HCT116 (cell line): ENCODE data around the gene AGK. TPM values are rescaled to one million over a fixed set of nuclear protein-coding genes. Genes with fewer than 3 reads are reported as not detected.

Source experiments
- ATAC-seq: fragments of 200-7000 bp; cut with Tn5 transposase; 2 replicates; pipeline ENCODE4 v1.9.1; 2020; ENCODE audit warnings: mild to moderate bottlenecking, moderate library complexity
- BruUV-seq: library from RNA; stranded (reverse); fragments of 400-500 nt; replicated peaks from 2 replicates; lab custom pipeline; 2021; lab: Mats Ljungman, UMichigan
- CTCF ChIA-PET: fragments of 300-600 bp; sonication (Branson Sonifier 250); formaldehyde crosslinking; loops from one replicate; lab custom pipeline; 2021; ENCODE audit warnings: antibody characterized with exemption; lab: Charles Lee
- POLR2A ChIA-PET: fragments of 300-600, 350-600 bp; sonication (Branson Sonifier 250); formaldehyde crosslinking; loops from one replicate; lab custom pipeline; 2021; ENCODE audit warnings: antibody characterized with exemption; lab: Charles Lee
- RAD21 ChIA-PET, 2 experiments: fragments of 300-600 bp; sonication (Branson Sonifier 250); formaldehyde crosslinking; loops; one replicate each; lab custom pipeline; 2023; ENCODE audit warnings: low total read pairs in 2 of 2; ENCODE audit not compliant: uncharacterized antibody in 2 of 2, unreplicated experiment in 2 of 2, low non-redundant PET in 1 of 2; lab: Charles Lee
- DNase-seq: peaks from one replicate; pipeline ENCODE4 v3.0.0-alpha.2; 2010; ENCODE audit warnings: low read depth, low spot score
- H2AFZ ChIP-seq: fragments of 200-600 bp; shearing (Covaris generic), sonication (generic); 2 replicates; pipeline ENCODE4 v1.6.1; 2017; ENCODE audit warnings: low read depth, mixed run types, mixed read lengths, antibody characterized with exemption, low read length; ENCODE audit not compliant: poor library complexity, severe bottlenecking
- H3K27ac ChIP-seq: 2 replicates; pipeline ENCODE4 v1.5.1; 2012; ENCODE audit warnings: low read depth, low read length
- H3K27me3 ChIP-seq: fragments of 200-600 bp; sonication (generic); 2 replicates; pipeline ENCODE4 v1.6.1; 2016; ENCODE audit warnings: mixed run types, low read length, mixed read lengths; ENCODE audit not compliant: insufficient read depth
- H3K36me3 ChIP-seq, 2 experiments: fragments of 200-500 bp in 1 of 2; fragments of 200-600 bp in 1 of 2; sonication (Bioruptor generic) in 1 of 2; sonication (generic) in 1 of 2; 2 replicates each; pipeline versions ENCODE4 v1.5.1 to v1.6.1; 2014 to 2016; ENCODE audit warnings: low read length in 2 of 2, inconsistent platforms in 1 of 2, mixed read lengths in 1 of 2, mixed run types in 1 of 2; ENCODE audit not compliant: insufficient read depth in 2 of 2, control insufficient read depth in 1 of 2
- H3K4me1 ChIP-seq, 2 experiments: fragments of 200-600 bp in 1 of 2; sonication (generic) in 1 of 2; 2 replicates each; pipeline versions ENCODE4 v1.5.1 to v1.6.1; 2012 to 2017; ENCODE audit warnings: low read length in 2 of 2, inconsistent platforms in 1 of 2, mild to moderate bottlenecking in 1 of 2, mixed read lengths in 1 of 2, mixed run types in 1 of 2, moderate library complexity in 1 of 2; ENCODE audit not compliant: insufficient read depth in 2 of 2, control insufficient read depth in 1 of 2
- H3K4me2 ChIP-seq: fragments of 200-600 bp; sonication (generic); 2 replicates; pipeline ENCODE4 v1.6.1; 2017; ENCODE audit warnings: mixed run types, low read length, mixed read lengths
- H3K4me3 ChIP-seq, 2 experiments: fragments of 200-600 bp in 1 of 2; sonication (generic) in 1 of 2; replicated peaks in 1 of 2; 2 replicates each; pipeline ENCODE4 v1.5.1; 2011 to 2016; ENCODE audit warnings: low read length in 2 of 2, control low read depth in 1 of 2, low read depth in 1 of 2, mild to moderate bottlenecking in 1 of 2, mixed read lengths in 1 of 2, mixed run types in 1 of 2
- H3K79me2 ChIP-seq: fragments of 200-600 bp; sonication (generic); 2 replicates; pipeline ENCODE4 v1.6.1; 2017; ENCODE audit warnings: mild to moderate bottlenecking, mixed run types, low read length, moderate library complexity, mixed read lengths; ENCODE audit not compliant: insufficient read depth
- H3K9ac ChIP-seq: fragments of 200-600 bp; sonication (generic); 2 replicates; pipeline ENCODE4 v1.6.1; 2016; ENCODE audit warnings: low read length, mixed read lengths
- H3K9me2 ChIP-seq: fragments of 200-600 bp; sonication (generic), shearing (Covaris generic); 2 replicates; pipeline ENCODE4 v1.6.1; 2017; ENCODE audit warnings: mixed run types, mild to moderate bottlenecking, moderate library complexity; ENCODE audit not compliant: insufficient read depth
- H3K9me3 ChIP-seq, 2 experiments: fragments of 200-500 bp in 1 of 2; fragments of 200-600 bp in 1 of 2; sonication (Bioruptor generic) in 1 of 2; sonication (generic) in 1 of 2; 2 replicates each; pipeline ENCODE4 v1.6.1; 2014 to 2017; ENCODE audit warnings: low read length in 2 of 2, mixed read lengths in 2 of 2, inconsistent platforms in 1 of 2, low read depth in 1 of 2, mild to moderate bottlenecking in 1 of 2, mixed run types in 1 of 2, moderate library complexity in 1 of 2; ENCODE audit not compliant: control insufficient read depth in 1 of 2, insufficient read depth in 1 of 2
- H4K20me1 ChIP-seq: fragments of 200-600 bp; sonication (generic), shearing (Covaris generic); 2 replicates; pipeline ENCODE4 v1.6.1; 2017; ENCODE audit warnings: mixed run types, mild to moderate bottlenecking, moderate library complexity; ENCODE audit not compliant: insufficient read depth
- CBX3 ChIP-seq: IDR thresholded peaks from 2 replicates; pipeline ENCODE4 v1.6.1; 2012; ENCODE audit warnings: low read depth
- CEBPB ChIP-seq: IDR thresholded peaks from 2 replicates; pipeline ENCODE4 v1.6.1; 2012; ENCODE audit warnings: low read depth
- CTCF ChIP-seq, 3 experiments: fragments of 200-600 bp in 1 of 3; sonication (generic) in 1 of 3; IDR thresholded peaks in 2 of 3; conservative IDR thresholded peaks in 1 of 3; 2 replicates each; pipeline ENCODE4 v1.5.1; 2012 to 2017; ENCODE audit warnings: low read depth in 2 of 3, low read length in 2 of 3, antibody characterized with exemption in 1 of 3, borderline replicate concordance in 1 of 3, control low read depth in 1 of 3, mild to moderate bottlenecking in 1 of 3, mixed read lengths in 1 of 3, mixed run types in 1 of 3, moderate library complexity in 1 of 3; ENCODE audit not compliant: insufficient read depth in 1 of 3
- ELF1 ChIP-seq: IDR thresholded peaks from 2 replicates; pipeline ENCODE4 v1.6.1; 2012; ENCODE audit warnings: low read depth, borderline replicate concordance
- EZH2 ChIP-seq: fragments of 200-600 bp; sonication (generic); IDR thresholded peaks from 2 replicates; pipeline ENCODE4 v1.6.1; 2017; ENCODE audit warnings: antibody characterized with exemption, mixed run types
- FOSL1 ChIP-seq: IDR thresholded peaks from 2 replicates; pipeline ENCODE4 v1.6.1; 2012; ENCODE audit warnings: low read depth
- POLR2AphosphoS5 ChIP-seq: IDR thresholded peaks from 2 replicates; pipeline ENCODE4 v1.6.1; 2011; ENCODE audit warnings: mild to moderate bottlenecking, low read depth, low read length, moderate library complexity
- RAD21 ChIP-seq: IDR thresholded peaks from 2 replicates; pipeline ENCODE4 v1.6.1; 2012; ENCODE audit warnings: low read depth, mild to moderate bottlenecking
- SP1 ChIP-seq: IDR thresholded peaks from 2 replicates; pipeline ENCODE4 v1.6.1; 2012; ENCODE audit warnings: low read depth
- SRF ChIP-seq: IDR thresholded peaks from 2 replicates; pipeline ENCODE4 v1.6.1; 2012; ENCODE audit warnings: low read depth
- ZNF274 ChIP-seq: fragments of 200-500 bp; sonication (Bioruptor generic); IDR thresholded peaks from 2 replicates; pipeline ENCODE4 v1.6.1; 2014; ENCODE audit warnings: mild to moderate bottlenecking, low read depth, low read length, inconsistent platforms
- intact Hi-C: fragments of 100-400 bp; cut with micrococcal nuclease; formaldehyde crosslinking; loops from 2 replicates; pipeline ENCODE4 v1.10.0; 2022
- total RNA-seq: library from RNA; stranded (reverse); gene quantifications from one replicate; pipeline ENCODE4 v1.2.1, GENCODE V29; 2021; ENCODE audit not compliant: unreplicated experiment
- TF ChIP-seq, protein P1 (sequence below): IDR thresholded peaks from 2 replicates; pipeline ENCODE4 v1.6.1; 2012

AGK gene
- total RNA-seq, 1 experiment from 2014 or later = 36.3 TPM

- no peak overlapping the region for H3K4me2 ChIP-seq
- H4K20me1 ChIP-seq = no peaks in the 10 kb centered on the region
- ATAC-seq = no peak
- H3K9me2 ChIP-seq = no peaks in the 10 kb centered on the region
- no peak overlapping the region for H3K4me3 ChIP-seq
- BruUV-seq = no TSS peak
- intact Hi-C loops = no loop called here
- DNase-seq = no peak
- ChIA-PET POLR2A (no interaction called here), RAD21 (no interaction called here), CTCF (no interaction called here)
- no peaks in the 10 kb centered on the region for H3K36me3 ChIP-seq
- H3K4me1 ChIP-seq = no peaks in the 10 kb centered on the region
- peaks cover 23% of the 10 kb centered on the region; the same call in 1 of the 2 replicates for H3K27me3 ChIP-seq
- H3K9ac ChIP-seq = no peak overlapping the region
- H3K79me2 ChIP-seq = no peaks in the 10 kb centered on the region
- TF ChIP-seq ELF1 = no peak
- TF ChIP-seq, protein P1, sequence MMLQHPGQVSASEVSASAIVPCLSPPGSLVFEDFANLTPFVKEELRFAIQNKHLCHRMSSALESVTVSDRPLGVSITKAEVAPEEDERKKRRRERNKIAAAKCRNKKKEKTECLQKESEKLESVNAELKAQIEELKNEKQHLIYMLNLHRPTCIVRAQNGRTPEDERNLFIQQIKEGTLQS = no peak
- TF ChIP-seq POLR2AphosphoS5 = no peak
- no peak for TF ChIP-seq CTCF (IDR thresholded peaks at IDR 0.05 in 2 of 3, conservative IDR thresholded peaks at IDR 0.05 in 1 of 3; ENCODE audit: borderline replicate concordance in 1 of 3, insufficient read depth in 1 of 3, low read depth in 2 of 3, low read length in 2 of 3)
- TF ChIP-seq SP1 = no peak
- TF ChIP-seq CBX3 = no peak
- TF ChIP-seq EZH2 = no peak
- TF ChIP-seq ZNF274 = no peak
- TF ChIP-seq CEBPB = no peak
- no peak for TF ChIP-seq SRF
- no peak for TF ChIP-seq FOSL1
- TF ChIP-seq RAD21 = no peak
- no peaks in the 10 kb centered on the region for H3K9me3 ChIP-seq
- H3K27ac ChIP-seq = no peak overlapping the region
- no peak overlapping the region for H2AFZ ChIP-seq
Observed at GRCh38 chr7:141512597-141512996, 38.6 kb upstream of the AGK start.
